Activated T-cell treated with anti-CD3 and anti-CD28 coated beads for 4 hours (primary cell): Measurements from ENCODE around the gene LZTS2.

Experiments used
- DNase-seq: peaks from one replicate; pipeline ENCODE4 v3.0.0-alpha.2; 2020

The LZTS2 gene

DNA sequence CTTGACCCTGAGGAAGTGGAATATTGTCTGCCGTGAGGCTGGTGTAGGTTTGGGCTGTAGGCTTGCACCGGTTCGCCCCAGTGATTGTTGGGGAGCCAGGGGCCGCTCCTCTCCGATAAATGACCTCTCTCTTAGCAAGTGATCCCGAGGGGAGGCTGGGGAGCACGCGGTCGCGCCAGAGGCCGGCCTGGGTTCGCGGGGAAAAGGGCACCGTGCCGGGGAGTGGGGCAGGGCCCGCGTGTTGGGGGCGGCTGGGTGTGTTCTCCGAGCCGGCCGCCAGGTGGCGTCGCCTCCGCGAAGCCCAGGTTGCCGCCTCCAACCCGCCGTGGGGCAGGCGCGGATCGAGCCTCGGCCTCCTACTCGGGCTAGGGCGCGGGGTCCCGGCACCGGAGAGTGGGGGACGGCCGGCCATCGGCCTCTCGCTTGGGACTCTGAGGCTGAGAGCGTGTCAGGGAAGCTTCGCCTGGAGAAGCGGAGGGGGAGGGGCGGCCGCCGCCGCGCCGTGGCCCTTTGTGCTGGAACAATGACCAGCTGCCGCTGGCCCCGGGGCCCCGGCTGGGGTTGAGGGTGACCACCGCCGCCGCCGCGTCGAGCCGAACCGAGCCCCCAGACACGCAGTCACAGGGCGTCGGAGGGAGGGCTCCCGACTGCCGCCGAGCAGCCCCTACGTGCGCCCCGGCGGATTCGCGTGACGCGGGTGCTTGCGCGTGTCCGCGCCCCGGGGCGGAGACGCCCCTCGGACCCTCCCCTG is 442 bp upstream of the LZTS2 start:
- DNase-seq = peak; percentile 72

DNA sequence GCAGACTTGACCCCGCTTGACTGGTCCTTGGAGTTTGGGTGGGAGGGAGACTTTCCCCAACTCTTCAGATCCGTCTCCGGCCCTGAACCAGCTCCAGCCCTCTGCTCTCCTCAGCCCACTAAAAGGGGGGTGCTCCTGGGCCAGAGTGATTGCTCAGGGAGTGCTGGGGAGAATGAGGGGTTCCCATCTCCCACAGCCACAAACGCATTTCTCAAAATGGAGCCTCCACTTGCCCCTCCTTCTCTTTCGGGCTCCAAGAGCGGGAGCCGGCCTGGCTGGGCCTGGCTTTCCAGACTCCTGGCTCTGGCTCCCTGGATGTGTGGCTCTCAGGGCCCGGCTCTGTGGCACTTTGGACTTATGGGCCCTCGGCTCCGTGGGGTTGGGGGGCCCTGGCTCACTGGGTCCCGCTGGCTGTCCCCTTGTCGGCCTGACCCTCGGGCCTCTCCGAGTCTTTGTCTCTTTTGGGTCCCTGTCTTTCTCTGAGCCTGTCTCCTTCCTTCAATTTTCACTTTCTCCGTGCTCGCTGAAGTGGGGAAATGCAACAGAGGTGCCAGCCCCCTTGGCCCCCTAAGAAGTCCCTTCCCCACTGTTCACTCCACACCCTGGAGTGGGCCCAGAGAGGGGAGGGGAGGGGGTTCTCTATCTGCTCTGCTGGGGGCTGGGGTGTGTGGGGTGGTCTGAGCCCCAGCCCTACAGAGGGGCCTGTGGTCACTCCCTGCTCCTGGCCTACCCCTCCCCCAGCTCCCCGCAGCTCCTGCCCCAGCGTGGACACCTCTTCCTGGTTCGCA is 713 bp downstream of the LZTS2 start:
- no peak for DNase-seq

DNA sequence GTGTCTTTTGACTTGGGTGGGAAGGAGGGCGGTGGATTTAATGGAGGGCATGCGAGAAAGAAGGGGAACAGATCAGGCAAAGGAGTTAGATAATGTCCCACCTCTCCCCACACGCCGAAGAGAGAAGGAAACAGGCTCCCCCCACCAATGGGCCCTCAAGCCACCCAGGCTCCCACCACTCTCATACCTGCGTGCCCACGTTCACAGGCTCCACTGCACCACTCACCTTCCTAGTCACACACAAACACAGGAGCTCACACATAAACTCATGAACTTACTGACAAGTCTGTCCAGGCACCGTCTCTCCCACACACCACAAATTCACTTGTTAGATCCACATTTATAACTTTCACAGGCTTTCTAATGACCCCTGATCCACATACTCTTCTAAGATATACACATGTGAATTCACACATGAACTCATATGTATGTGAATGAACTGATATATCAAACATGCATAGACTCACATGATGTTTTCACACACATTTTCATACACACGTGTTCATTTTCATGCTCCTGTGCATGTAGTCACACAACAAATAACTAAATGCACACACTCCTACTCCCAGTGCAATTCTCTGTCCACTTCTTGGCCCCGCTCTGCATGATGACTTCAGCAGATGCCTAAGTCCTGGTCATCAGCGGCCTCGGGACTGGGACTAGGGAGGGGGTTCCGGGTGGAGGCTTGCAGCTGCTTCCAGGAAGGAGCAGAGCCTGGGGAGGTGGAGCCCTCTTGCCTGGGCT is 1.5 kb downstream of the LZTS2 start:
- DNase-seq = no peak

DNA sequence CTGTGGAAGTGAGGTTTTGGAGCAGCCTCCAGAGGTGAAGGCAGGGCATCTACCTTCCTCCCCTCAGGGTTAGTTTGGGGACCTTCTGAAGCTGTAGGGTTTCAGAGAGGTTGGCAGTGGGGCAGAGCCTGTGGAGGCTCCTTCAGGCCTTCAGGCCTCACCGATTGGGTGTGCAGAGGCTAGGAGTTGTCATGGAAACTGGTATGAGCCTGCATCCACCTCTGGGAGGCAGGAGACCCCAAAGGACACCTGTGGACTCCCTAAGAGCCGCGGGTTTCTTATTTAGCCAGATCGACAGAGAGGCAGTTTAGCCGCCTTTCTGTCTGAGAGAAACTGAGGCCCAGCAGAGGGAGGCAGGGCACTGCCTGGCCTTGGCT is 2.0 kb downstream of the LZTS2 start:
- no peak for DNase-seq

DNA sequence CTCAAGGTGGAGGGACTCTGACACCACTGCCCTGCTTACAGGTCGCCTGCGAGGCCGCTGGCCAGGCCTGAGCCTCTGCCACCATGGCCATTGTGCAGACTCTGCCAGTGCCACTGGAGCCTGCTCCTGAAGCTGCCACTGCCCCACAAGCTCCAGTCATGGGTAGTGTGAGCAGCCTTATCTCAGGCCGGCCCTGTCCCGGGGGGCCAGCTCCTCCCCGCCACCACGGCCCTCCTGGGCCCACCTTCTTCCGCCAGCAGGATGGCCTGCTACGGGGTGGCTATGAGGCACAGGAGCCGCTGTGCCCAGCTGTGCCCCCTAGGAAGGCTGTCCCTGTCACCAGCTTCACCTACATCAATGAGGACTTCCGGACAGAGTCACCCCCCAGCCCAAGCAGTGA is 2.8 kb downstream of the LZTS2 start:
- DNase-seq = no peak

DNA sequence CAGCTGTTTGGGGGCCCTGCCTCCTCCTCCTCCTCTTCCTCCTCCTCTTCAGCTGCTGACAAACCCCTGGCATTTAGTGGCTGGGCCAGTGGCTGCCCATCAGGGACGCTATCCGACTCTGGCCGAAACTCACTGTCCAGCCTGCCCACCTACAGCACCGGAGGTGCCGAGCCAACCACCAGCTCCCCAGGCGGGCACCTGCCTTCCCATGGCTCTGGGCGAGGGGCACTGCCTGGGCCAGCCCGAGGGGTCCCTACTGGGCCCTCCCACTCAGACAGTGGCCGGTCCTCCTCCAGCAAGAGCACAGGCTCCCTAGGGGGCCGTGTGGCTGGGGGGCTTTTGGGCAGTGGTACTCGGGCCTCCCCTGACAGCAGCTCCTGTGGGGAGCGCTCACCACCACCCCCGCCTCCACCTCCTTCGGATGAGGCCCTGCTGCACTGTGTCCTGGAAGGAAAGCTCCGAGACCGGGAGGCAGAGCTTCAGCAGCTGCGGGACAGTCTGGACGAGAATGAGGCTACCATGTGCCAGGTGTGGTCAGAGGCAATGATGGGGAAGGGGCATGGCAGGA is 4.1 kb downstream of the LZTS2 start:
- DNase-seq = no peak

DNA sequence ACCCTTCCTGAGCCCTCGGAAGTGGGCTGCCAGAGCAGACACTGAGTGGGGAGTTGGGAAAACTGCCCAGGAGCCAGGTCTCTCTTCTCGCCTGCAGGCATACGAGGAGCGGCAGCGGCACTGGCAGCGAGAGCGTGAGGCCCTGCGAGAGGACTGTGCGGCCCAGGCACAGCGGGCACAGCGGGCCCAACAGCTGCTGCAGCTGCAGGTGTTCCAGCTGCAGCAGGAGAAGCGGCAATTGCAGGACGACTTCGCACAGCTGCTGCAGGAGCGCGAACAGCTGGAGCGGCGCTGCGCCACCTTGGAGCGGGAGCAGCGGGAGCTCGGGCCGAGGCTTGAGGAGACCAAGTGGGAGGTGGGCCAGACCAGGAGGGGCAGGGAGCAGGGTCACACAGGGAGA is 5.8 kb downstream of the LZTS2 start:
- no peak for DNase-seq

DNA sequence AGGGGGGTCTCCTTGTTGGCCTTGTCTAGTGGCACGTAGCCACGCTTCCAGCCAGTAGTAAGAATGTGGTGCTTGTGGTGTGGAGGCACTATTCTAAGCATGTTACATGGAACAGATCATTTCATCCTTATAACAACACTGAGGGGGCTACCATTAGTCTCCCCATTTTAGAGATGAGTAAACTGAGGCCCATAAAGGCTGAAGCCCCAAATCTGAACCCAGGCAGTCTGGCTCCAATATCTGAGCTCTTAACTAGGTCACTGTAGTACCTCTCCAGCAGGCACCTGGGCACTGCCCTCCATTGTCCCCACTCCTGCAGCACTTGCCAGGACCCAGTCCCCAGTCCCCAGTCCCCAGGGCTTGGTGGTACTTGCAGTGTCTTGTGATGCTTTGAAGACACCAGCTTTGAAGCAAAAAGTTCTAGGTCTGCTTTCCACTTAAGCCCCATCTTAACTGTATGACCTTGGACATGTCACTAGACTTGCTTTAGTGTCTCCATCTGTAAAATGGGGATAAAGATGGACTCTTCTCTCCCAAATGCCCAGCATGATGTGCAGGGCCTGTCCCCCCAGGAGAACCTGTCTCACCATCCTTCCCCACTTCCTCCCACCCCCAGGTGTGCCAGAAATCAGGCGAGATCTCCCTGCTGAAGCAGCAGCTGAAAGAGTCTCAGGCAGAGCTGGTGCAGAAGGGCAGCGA is 6.4 kb downstream of the LZTS2 start:
- no peak for DNase-seq

DNA sequence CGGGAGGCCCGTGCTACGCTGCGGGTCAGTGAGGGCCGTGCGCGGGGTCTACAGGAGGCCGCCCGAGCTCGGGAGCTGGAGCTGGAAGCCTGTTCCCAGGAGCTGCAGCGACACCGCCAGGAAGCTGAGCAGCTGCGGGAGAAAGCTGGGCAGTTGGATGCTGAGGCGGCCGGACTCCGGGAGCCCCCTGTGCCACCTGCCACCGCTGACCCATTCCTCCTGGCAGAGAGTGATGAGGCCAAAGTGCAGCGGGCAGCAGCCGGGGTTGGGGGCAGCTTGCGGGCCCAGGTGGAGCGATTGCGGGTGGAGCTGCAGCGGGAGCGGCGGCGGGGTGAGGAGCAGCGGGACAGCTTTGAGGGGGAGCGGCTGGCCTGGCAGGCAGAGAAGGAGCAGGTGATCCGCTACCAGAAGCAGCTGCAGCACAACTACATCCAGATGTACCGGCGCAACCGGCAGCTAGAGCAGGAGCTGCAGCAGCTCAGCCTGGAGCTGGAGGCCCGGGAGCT is 7.0 kb downstream of the LZTS2 start:
- no peak for DNase-seq

DNA sequence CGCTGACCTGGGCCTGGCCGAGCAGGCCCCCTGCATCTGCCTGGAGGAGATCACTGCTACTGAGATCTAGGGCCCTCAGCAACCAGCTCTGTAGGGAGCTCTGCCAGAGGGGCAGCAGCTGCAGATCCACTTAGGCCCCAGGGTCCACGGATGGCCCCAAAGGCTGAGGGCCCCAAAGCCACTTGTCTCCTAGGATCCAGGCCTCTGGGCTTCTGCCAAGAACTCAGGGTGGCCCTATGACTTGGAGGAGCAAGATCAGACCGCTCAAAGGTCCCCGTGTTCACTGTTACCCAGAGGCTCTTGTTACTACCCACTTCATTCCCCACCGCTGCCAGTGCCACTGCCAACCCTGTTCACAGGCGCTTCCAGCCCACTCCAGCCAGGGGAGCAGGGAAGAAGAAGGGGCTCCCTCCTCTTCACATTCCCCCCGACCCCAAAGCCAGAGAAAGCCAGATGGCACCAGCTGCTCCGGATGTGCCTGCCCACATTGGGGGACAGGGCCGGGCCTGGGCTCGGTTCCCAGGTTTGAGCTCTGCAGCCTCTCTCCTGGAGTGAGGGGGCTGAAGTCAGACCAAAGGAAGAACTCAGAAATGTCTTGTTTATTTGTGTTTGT is 7.6 kb downstream of the LZTS2 start:
- no peak for DNase-seq

DNA sequence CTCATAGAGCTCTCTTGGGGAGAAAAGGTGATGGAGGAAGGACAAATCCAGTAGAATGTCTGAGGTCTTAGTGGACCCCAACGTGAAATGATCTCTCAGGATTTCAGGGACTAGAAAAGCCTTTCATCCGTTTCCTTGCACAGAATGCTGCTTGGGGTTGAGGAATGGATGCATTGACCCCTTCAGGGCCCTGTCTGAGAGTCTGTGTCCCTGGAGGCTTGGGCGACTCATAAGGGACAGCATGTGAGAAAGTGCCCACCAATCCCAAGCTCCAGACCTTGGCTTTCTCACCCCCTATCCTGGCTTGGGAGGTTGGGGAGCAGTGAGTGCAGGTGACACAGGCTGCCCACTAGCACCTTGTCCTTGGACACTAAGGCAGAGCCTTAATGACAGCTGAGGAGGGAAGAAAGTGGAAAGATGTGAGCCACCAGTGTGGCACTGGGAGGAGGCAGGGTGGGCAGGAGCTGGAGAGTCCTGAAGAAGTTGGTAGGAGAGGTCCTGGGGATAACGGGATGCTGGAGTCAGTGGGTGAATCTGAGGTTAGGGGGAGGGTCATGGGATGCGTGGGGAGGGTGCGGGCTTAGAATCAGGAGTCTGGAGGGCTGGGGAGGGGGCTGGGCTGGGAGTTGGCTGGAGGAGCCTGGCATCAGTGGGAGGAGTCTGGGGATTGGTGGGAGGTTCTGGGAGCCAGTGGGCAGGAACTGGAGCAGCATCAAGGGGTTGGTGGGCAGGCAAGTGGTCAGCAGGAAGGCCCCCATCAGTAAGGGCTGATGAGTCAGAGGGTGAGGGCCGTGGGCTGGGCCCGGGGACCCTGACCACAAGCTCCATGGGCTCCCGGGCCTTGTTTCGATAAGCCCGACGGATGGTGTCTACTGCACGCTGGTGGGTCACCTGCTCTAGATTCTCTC is 8.6 kb downstream of the LZTS2 start:
- no peak for DNase-seq

DNA sequence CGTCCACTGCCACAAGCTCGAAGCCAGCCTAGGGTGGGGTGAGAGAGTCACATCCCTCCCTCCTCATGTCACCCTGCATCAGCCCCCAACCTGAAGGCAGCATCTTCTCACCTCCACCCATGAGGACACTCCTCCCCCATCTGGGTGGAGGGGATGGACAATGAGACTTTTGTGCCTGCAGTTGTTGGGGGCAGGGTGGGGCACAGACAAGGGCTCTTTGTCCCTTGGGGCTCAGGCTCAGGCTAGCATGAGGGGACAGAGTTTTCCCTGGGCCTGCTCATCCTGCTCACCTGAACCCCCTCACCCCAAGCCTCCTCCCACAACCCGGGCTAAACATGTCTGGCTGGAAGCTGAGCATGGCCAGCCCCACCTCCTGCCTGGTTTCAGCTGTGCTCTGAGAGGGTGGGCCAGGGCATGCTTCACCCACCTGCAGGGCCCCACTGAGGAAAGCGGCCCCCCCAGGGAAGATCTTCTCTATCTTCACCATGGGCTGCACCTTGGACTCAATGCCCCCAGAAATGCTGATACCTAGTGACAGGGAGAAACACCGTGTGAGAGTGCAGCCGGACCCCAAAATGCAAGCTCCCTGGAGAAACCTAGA is 9.3 kb downstream of the LZTS2 start:
- no peak for DNase-seq

DNA sequence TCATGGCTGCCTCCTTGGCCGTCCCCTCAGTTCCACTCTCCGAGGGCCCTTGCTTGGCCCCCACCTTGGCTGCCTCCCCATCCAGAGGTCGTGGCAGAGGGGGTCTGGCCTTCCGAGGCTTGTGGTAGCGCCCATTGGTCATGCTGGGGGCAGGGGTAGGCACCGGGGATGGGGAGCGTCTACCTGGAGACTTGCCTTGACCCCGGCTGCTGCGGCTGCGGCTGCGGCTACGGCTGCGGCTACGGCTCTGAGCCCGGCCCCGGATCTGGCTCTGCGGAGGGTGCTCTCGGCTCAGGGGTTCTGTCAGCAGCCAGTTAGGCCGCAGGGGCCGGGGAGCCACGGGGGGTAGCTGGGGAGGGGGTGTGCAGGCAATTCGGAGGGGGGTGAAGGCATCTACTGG is 10.7 kb downstream of the LZTS2 start:
- DNase-seq = no peak

DNA sequence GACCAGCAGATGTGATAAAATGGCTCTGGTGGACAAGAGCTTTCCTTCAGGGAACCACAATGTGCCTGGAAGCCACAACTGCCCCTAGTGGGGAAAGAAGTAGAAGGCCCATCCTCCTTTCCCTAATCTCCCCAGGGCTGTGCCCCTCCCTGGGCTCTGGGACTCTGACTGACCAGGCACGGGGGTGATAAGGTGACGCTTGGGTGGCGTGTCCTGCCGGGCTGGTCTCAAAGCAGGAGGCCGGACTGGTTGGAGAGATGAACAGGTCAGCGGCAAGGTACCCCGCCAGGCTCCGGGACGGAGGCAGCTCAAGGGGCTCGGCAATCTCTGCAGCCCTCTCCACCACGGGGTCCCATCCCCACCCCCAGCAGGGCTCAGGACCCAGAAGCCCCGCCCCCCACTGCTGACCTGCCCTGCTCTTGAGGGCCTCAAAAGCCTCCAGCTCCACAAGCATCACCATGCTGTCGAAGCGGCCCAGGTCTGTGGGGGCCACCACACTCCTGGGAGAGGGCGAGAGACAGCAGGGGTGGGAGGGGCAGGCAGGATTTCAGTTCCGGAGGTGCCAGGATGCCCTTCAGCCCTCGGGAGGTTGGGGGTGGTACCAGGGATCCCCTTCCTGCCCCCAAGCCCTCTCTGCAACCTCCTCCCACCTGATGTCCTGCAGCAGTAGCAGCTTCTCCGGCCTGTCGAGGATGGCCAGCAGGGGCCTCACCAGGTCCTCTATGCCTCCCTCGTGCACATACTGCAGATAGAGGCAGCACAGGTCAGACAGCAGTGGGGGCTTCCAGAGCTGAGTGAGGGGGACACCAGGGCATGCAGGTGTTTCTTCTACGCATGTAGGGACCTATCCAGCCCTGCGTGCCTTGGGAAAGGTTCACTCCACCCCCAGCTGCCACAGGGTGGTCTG is 12.2 kb downstream of the LZTS2 start:
- no peak for DNase-seq

DNA sequence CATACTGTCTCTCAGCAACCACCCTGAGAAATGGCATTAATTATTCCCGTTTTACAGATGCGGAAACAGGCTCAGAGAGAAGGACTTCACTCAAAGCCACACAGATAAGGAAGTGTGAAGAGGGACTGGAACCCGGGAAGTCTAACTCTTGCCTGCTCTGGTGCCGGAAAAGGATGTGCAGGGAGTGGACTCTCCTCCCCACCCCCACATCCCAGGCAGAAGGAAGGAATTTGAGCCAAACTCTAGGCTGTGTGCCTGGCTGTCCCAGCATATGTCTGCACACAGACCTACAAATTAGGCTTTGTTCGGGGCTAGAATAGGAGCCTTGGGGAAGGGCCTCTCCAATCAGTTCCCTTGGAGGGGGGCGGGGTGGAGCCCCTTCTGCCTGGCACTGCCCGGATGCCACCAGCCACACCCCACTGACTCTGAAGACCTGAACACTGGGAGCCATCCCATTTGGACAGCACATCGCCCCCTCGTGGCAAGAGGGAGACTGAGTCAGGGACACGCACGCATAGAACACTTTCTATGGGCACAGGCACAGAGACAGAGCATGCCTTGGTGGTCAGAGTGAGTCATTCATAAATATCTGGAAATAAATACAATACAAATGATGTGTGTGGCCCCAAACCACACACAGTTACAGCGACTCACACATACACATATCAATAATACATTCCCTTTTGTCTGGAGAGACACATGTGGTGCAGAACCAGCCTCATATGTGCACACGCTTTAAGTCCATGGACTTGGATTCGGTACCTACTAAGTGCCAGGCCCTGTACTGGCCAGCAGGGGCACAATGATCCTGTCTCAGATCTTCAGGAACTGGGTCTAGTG is 13.1 kb downstream of the LZTS2 start:
- peak; percentile 70 for DNase-seq

DNA sequence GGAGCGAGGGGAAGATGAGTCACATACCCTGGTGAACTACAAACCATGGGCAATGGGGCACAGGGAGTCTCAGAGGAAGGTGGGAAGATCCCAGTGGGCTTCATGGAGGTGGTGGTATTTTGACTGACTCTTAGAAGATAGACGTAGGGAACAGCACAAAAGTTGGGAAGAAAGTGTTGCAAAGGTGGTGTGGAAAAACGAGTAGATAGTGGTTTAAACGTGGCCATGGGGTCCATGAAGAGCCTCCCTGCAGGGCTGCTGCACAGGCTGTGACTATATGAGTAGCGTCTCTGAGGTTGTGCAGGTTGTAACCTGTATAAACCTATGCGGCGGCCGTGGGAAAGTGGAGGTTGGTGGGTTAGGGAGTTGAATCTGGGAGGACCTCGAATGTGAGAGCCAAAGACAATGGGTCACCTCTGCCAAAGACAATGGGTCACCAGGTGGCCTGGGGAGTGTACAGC is 13.8 kb downstream of the LZTS2 start:
- DNase-seq = no peak

DNA sequence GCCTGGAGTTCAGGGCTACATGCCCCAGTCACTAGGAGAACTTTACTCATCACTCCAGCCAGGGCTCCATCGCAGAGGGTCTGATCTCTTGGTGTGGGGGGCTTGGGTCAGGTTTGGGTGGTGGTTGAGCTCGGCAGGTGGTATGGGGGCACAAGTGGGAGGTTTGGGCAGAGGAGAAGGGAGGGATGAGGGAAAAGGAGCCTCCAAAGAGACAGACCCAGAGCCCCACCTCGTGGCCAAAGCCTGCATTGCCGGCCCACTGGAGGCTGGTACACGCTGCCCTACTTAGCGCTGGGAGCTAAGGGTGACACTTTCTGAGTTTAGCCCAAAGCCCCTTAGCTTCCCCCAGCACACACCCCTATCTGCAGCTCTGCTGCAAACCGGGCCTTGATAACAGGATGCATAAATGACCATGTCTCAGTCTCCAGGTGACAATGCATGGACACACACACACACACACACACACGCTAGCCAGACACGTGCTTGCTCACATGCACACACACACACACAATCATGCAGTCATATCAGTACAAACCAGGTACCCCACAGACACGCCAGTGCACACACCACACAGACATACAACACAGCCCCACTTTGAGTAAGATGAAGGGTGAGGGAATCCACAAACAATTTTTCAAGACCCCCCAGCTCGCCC is 14.7 kb downstream of the LZTS2 start:
- peak; percentile 73 for DNase-seq
